Measurements from ENCODE around the gene ASPN. TPM values are rescaled to one million over a fixed set of nuclear protein-coding genes. Genes with fewer than 3 reads are reported as not detected.
"Not testable (repeated sequence)": the region's sequence is repeated elsewhere in the genome, so short reads cannot be mapped to it uniquely, and the experiment has no call there.

Gene ASPN
- polyA plus RNA-seq, 3 donors = 13.9 to 18.0 (median 14.1) TPM

- no peak for DNase-seq (ENCODE audit: extremely low read depth in 1 of 11, low read depth in 9 of 11, low spot score in 4 of 11)
These were observed 43.3 kb downstream of the ASPN start for GRCh38 chr9:92438900-92439526.

- no peak for DNase-seq (ENCODE audit: extremely low read depth in 1 of 11, low read depth in 9 of 11, low spot score in 4 of 11)
These were observed 47.0 kb downstream of the ASPN start for GRCh38 chr9:92435263-92435662.

- DNase-seq (ENCODE audit: extremely low read depth in 1 of 11, low read depth in 9 of 11, low spot score in 4 of 11) = no peak
These were observed 49.2 kb downstream of the ASPN start for GRCh38 chr9:92432972-92433548.

GRCh38 chr9:92432350-92432749 lies 50.0 kb downstream of the ASPN start:
- DNase-seq (ENCODE audit: extremely low read depth in 1 of 11, low read depth in 9 of 11, low spot score in 4 of 11) = peak in 1 of 11 donors; percentile 46

- DNase-seq (ENCODE audit: extremely low read depth in 1 of 11, low read depth in 9 of 11, low spot score in 4 of 11) = no peak
These were observed 52.5 kb downstream of the ASPN start for GRCh38 chr9:92429836-92430235.

GRCh38 chr9:92426501-92427145 lies 55.7 kb downstream of the ASPN start:
- no peak for DNase-seq (ENCODE audit: extremely low read depth in 1 of 11, low read depth in 9 of 11, low spot score in 4 of 11)

GRCh38 chr9:92425474-92425873 lies 56.8 kb downstream of the ASPN start:
- DNase-seq (ENCODE audit: extremely low read depth in 1 of 11, low read depth in 9 of 11, low spot score in 4 of 11) = peak in 10 of 11 donors; percentile 29 to 78 (median 62)

- DNase-seq (ENCODE audit: extremely low read depth in 1 of 11, low read depth in 9 of 11, low spot score in 4 of 11) = no peak
These were observed 58.0 kb downstream of the ASPN start, which contains the start of gene OMD for GRCh38 chr9:92424340-92424739. Gene OMD, minus strand, starts transcription at chr9:92424471. Its CDS starts 6,913 bp downstream, at chr9:92417558.

- DNase-seq (ENCODE audit: extremely low read depth in 1 of 11, low read depth in 9 of 11, low spot score in 4 of 11) = no peak
These were observed 58.7 kb downstream of the ASPN start for GRCh38 chr9:92423612-92424011.

- no peak for DNase-seq (ENCODE audit: extremely low read depth in 1 of 11, low read depth in 9 of 11, low spot score in 4 of 11)
These were observed 59.5 kb downstream of the ASPN start for GRCh38 chr9:92422611-92423338.

GRCh38 chr9:92414566-92414965 lies 67.7 kb downstream of the ASPN start:
- DNase-seq (ENCODE audit: extremely low read depth in 1 of 11, low read depth in 9 of 11, low spot score in 4 of 11) = no peak

- not testable (repeated sequence) for DNase-seq (ENCODE audit: extremely low read depth in 1 of 11, low read depth in 9 of 11, low spot score in 4 of 11)
These were observed 71.1 kb downstream of the ASPN start for GRCh38 chr9:92411157-92411556.

GRCh38 chr9:92408747-92409478 lies 73.4 kb downstream of the ASPN start:
- DNase-seq (ENCODE audit: extremely low read depth in 1 of 11, low read depth in 9 of 11, low spot score in 4 of 11) = no peak

- DNase-seq (ENCODE audit: extremely low read depth in 1 of 11, low read depth in 9 of 11, low spot score in 4 of 11) = no peak
These were observed 74.5 kb downstream of the ASPN start for GRCh38 chr9:92407818-92408217.

GRCh38 chr9:92406477-92406876 lies 75.8 kb downstream of the ASPN start:
- DNase-seq (ENCODE audit: extremely low read depth in 1 of 11, low read depth in 9 of 11, low spot score in 4 of 11) = no peak
